ENCODE results near the gene MYH11.
"Not testable (repeated sequence)": the region's sequence is repeated elsewhere in the genome, so short reads cannot be mapped to it uniquely, and the experiment has no call there.

The MYH11 gene

GRCh38 chr16:15747937-15748336, 108.9 kb downstream of the MYH11 start:
- DNase-seq = no peak

GRCh38 chr16:15746332-15746731, 110.5 kb downstream of the MYH11 start:
- DNase-seq = no peak

- DNase-seq = no peak
Observed at GRCh38 chr16:15743657-15744056, 113.2 kb downstream of the MYH11 start.

- DNase-seq = no peak
Observed at GRCh38 chr16:15742716-15743115, 114.1 kb downstream of the MYH11 start.

DNA sequence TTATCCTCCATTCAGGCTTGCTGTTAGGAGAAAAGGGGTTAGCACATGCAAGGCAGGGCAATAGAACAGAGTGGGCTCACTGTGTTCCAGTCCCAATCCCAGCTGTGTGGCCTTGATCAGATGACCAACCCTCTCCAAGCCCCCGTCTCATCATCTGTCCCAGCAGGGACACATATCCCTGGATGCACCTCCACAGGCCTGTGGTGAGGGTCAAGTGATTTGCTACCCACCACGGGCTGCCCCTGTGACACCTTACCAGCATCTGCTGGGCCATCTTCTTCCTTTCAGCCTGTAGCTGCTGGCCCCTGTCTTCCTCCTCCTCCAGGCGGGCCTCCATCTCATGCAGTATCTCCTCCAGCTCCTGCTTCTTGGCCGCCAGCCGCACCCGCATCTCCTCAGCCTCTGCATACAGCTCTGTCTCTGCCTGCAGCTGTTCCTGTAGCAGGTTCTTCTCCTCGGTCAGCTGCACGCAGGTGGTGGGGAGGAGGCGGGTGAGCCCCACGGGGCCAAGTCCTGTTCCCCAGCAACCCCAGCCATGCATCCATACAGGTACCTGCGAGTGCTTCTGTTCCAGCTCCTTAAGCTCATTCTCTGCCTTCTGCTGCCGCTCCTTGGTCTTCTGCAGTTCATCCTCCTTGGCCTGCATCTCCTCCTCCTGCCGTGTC, 115.5 kb downstream of the MYH11 start:
- DNase-seq = no peak

GRCh38 chr16:15739950-15740349, 116.9 kb downstream of the MYH11 start:
- no peak for DNase-seq

DNA sequence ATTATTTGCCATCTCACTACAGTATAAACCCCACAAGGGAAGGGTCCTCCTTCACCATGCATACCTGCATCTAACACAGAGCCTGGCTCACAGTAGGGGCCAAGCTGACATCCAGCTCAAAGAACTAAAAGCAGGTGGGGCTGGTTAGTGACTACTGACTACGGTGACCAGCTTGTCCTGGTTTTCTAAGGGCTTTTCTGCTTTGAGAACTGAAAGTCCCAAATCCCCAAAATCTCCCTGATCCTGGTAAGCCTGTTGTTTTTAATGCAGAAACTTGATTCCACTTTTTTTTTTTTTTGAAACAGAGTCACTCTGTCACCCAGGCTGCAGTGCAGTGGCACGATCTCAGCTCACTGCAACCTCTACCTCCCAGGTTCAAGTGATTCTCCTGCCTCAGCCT, 117.4 kb downstream of the MYH11 start:
- no peak for DNase-seq

GRCh38 chr16:15737140-15737644, 119.6 kb downstream of the MYH11 start:
- DNase-seq = no peak

DNA sequence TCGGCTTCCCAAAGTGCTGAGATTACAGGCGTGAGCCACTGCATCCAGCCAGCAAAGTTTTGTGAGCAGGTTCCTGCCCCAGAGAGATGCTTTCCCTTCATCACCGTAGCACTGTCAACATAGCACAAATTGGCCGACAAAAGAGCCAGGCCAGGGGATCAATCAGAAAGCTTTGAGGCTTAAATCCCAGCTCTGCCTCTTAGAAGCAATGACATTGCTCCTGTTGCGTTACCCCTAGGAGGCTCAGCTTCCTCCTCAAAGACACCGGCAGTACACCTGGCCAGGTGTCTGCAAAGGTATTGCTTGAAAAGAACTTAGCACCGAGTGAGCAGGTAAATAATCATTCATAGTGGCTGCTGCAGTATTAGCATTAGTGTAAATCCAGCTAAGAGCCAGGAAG, 120.3 kb downstream of the MYH11 start:
- DNase-seq = no peak

DNA sequence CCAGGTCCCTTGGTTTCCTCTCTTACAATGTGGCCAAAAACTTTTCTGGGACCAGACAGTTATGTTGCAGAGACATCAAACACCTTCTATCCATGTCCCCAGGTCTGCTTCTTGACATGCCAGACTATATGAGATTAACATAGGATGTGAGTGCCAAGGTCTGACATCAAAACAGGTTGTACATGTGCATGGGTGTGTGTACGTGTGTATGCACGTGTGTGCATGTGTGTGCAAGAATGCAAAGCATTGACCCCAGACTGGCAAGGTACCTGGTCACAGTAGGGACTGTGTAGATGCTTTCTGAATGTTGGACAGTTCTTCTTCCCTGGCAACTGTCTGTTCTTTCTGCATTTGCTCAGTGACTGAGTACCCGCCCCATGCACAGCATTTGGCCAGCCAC, 121.2 kb downstream of the MYH11 start:
- DNase-seq = no peak

DNA sequence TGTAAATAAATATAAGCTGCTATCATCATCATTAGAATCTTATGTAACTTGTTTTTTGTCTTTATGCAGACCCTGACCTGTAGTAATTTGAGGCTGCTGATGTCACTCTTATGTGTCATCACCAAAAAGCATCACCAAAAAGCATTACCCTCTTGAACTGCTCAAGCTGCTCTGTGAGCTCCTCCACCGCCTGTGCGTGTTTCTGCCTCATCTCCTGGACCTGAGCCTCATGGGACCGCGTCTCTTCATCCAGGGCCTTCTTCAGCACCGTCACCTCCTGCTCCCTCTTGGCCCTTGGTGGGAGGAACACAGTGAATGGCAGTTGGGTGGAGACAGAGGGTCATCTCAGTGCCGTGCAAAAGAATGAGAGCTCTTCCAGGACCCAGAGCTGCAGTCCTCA, 124.4 kb downstream of the MYH11 start:
- no peak for DNase-seq

DNA sequence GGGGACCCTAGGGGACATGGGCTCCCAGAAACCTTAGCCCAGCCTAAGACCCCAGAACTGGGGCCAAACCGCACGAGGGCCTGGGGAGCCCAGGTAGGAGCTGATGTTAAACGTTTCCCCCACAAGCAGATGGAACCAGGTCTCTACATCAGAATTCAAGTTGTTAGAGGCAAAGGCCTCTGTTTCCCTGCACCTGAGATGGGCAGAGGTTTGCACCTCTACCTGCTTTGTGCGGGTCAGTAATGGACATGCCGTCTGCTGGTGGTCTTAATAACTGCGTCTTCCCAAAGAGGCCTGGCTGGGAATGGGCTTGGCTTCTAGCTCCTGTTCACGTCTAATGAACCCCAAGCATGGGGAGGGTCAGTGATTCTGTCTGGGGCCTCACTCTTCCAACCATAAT, 127.7 kb downstream of the MYH11 start:
- no peak for DNase-seq

DNA sequence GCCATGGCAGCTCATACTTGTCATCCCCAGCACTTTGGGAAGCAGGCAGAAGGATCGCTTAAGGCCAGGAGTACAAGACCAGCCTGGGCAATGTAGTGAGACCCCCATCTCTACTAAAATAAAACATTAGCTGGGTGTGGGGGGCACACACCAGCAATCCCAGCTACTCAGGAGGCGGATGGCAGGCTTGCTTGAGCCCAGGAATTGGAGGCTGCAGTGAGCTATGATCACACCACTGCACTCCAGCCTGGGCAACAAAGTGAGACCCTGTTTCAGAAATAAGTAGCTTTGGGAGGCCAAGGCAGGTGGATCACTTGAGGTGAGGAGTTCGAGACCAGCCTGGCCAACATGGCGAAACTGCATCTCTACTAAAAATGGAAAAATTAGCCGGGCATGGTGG, 129.1 kb downstream of the MYH11 start:
- not testable (repeated sequence) for DNase-seq

GRCh38 chr16:15726715-15727114, 130.1 kb downstream of the MYH11 start:
- DNase-seq = no peak

GRCh38 chr16:15725641-15726240, 131.1 kb downstream of the MYH11 start:
- no peak for DNase-seq

- no peak for DNase-seq
Observed at GRCh38 chr16:15723808-15724207, 133.0 kb downstream of the MYH11 start.

DNA sequence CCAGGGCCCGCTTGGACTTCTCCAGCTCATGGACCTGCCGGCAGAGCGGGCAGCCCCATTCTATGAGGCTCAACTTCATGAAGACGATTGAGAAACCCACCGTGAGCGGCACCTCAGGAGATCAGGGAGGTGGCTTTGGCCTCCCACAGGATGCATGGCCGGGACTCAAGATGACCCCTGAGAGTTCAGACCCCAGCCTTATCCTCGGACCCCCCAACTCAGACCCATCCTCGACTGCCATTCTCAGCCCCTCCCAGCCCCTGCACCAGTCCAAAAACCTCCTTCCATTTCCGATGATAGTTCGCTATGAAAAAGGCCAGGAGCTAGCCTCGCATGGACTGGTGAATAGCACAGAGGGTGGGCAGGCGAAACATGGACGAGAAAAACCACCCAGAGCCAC, 135.8 kb downstream of the MYH11 start:
- DNase-seq = no peak

GRCh38 chr16:15716694-15717447, 140.0 kb downstream of the MYH11 start:
- no peak for DNase-seq

DNA sequence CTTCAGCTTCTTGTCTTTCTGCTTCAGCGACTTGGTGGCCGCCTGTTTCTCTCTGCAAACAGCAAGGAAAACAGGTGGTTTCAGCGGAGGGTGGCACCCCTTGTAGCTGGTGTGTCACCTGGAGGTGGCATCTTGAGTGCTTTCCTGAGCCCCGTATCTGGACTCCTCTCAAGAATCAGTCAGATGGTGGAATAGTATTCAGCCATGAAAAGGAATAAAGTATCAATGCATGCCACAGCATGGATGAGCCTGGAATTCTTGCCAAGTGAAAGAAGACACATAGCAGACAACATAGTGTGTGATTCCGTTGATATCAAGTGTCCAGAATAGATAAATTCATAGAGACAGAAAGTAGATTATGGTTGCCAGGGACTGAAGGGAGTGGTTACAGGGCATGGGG, 141.6 kb downstream of the MYH11 start:
- no peak for DNase-seq

- DNase-seq = no peak
Observed at GRCh38 chr16:15714393-15715172, 142.2 kb downstream of the MYH11 start.

- no peak for DNase-seq
Observed at GRCh38 chr16:15708997-15709396, 147.8 kb downstream of the MYH11 start.

DNA sequence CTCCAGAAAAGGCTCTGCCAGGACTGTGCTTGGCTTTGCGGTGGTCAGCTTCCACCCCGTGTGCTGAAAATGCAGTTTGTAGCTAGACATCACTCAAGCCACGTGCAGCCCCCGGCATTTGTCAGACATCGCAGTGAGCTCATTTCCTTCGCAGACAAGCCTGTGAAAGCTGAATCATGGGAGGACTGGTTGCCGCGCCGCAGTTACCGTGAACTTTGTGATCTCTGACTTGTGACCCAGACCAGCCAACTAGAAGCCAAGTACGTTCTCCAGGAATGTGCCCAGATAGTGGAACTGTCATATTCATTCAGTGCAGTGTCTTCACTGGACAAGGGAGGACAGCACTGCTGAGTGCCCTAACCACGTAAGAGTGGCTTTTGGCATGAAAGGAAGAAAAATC, 148.7 kb downstream of the MYH11 start:
- no peak for DNase-seq

GRCh38 chr16:15707332-15707731, 149.5 kb downstream of the MYH11 start:
- DNase-seq = no peak

Measured in suppressor macrophage treated with lipopolysaccharide for 4 hours (primary cell).